GM18907 (cell line): ENCODE data around the gene GLA.

ENCODE experiments used
- ATAC-seq: cut with Tn5 transposase; IDR thresholded peaks from one replicate; pipeline ENCODE4 v1.9.1; 2021; ENCODE audit warnings: mild to moderate bottlenecking, moderate library complexity; ENCODE audit not compliant: unreplicated experiment

Gene GLA

DNA sequence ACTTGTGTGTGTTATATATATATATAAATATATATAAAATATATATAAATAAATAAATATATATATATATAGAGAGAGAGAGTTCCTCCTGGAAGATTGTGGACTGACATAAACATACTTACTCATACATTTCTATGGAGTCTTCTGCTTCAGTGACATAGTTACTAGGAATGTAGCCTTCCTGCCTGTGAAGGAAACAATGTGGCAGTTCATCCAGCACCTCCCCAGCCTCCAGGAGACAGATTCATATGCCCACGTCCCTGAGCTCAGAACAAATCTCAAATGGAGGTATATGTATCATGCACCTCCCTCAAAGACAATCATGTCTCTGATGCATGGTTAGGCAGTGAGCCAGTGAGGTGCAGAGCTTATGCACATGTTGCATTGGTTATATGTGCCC, 47.8 kb downstream of the GLA start:
- ATAC-seq: no peak

GRCh38 chrX:101357166-101357795, 50.4 kb downstream of the GLA start:
- no peak for ATAC-seq

- ATAC-seq: no peak
These were observed 58.5 kb downstream of the GLA start for GRCh38 chrX:101349193-101349562.

DNA sequence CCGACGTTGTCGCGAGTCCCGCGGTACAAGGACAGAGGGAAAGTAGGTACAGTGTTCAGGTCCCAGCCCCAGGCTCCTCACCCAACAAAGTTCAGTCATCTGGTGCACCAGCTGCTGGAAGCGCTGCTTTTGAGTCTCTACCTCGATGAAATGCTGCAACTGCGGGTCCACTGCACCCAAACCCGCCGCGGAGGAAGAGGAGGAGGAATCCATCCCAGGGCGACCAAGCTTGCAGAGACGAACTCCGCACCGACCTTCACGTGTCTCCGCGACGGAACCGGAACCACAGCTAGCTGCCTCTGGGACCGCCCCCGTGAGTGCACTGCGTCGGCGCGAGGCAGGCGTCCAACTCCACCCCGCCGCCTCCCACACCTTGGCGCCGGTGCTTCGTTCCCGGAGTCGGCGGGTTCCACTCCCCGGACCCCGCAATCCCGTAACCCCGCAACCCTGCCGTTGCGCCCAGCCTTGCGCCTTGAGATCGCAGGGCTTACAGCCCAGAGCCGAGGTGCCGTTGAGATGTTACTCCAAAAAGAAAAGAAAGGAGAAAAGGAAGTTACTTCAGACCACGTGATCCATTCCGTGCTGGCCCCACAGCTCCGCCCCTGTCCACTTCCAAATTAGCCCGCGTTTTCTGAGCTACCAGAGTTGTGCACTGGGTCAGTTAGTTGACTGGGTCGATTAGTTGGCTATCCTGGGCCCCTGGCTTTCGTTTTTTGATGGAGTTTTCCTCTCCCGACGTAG, 59.1 kb downstream of the GLA start, which contains the start of gene TIMM8A:
TSS of gene TIMM8A (minus strand) at position 291 of the 741 bp plus-strand sequence. CDS start at position 213, 78 bp downstream.
- peak; percentile 97 for ATAC-seq

- peak; percentile 19 for ATAC-seq
These were observed 59.8 kb downstream of the GLA start for GRCh38 chrX:101347859-101348451.
